WTC11 (cell line): Measurements from ENCODE around the gene PSD2. TPM values are rescaled to one million over a fixed set of nuclear protein-coding genes. Genes with fewer than 3 reads are reported as not detected.

Source experiments
- ATAC-seq: fragments of 200-7000 bp; cut with Tn5 transposase; 2 replicates; pipeline ENCODE4 v1.10.0; 2021; ENCODE audit warnings: mild to moderate bottlenecking, moderate library complexity
- CTCF ChIA-PET: fragments of 300-600 bp; sonication (Branson Sonifier 250); formaldehyde crosslinking; loops from one replicate; lab custom pipeline; 2021; ENCODE audit warnings: antibody characterized with exemption; lab: Charles Lee
- POLR2A ChIA-PET: fragments of 350-600 bp; sonication (Branson Sonifier 250); formaldehyde crosslinking; loops from one replicate; lab custom pipeline; 2021; ENCODE audit warnings: antibody characterized with exemption; lab: Charles Lee
- DNase-seq: peaks from one replicate; pipeline ENCODE4 v3.0.0; 2021; ENCODE audit warnings: low spot score
- H3K27ac Mint-ChIP-seq: 2 replicates; pipeline ENCODE4 v1.8.0; 2021; ENCODE audit warnings: mixed read lengths
- H3K27me3 Mint-ChIP-seq: 2 replicates; pipeline ENCODE4 v1.8.0; 2021; ENCODE audit warnings: low read depth, mild to moderate bottlenecking, moderate library complexity, mixed read lengths
- H3K36me3 Mint-ChIP-seq: 2 replicates; pipeline ENCODE4 v1.8.0; 2021; ENCODE audit warnings: mixed read lengths
- H3K4me1 Mint-ChIP-seq: 2 replicates; pipeline ENCODE4 v1.8.0; 2022; ENCODE audit warnings: mixed read lengths
- H3K4me3 Mint-ChIP-seq: 2 replicates; pipeline ENCODE4 v1.8.0; 2021; ENCODE audit warnings: mild to moderate bottlenecking, moderate library complexity, mixed read lengths
- H3K9me3 Mint-ChIP-seq: 2 replicates; pipeline ENCODE4 v1.8.0; 2021; ENCODE audit warnings: mixed read lengths
- ATF6 ChIP-seq: sonication (generic); formaldehyde crosslinking; IDR thresholded peaks from 2 replicates; pipeline ENCODE4 v1.8.1; 2023; ENCODE audit warnings: mild to moderate bottlenecking, missing genetic modification reagents
- CREM ChIP-seq: sonication (generic); formaldehyde crosslinking; IDR thresholded peaks from 2 replicates; pipeline ENCODE4 v1.8.1; 2022; ENCODE audit warnings: mild to moderate bottlenecking, missing genetic modification reagents, moderate library complexity
- CTCF ChIP-seq: fragments of 200-600 bp; IDR thresholded peaks from 2 replicates; pipeline ENCODE4 v1.8.0; 2022; ENCODE audit warnings: antibody characterized with exemption
- EMX1 ChIP-seq: fragments of 250-450 bp; sonication (Bioruptor Pico); IDR thresholded peaks from 2 replicates; pipeline ENCODE4 v1.8.0; 2021; ENCODE audit warnings: mild to moderate bottlenecking
- ESRRA ChIP-seq: sonication (generic); formaldehyde crosslinking; IDR thresholded peaks from 2 replicates; pipeline ENCODE4 v1.8.1; 2022; ENCODE audit warnings: mild to moderate bottlenecking, missing genetic modification reagents, borderline replicate concordance
- ETV6 ChIP-seq: sonication (generic); formaldehyde crosslinking; IDR thresholded peaks from 2 replicates; pipeline ENCODE4 v1.8.1; 2022; ENCODE audit warnings: mild to moderate bottlenecking, missing genetic modification reagents
- FOXP1 ChIP-seq: sonication (generic); formaldehyde crosslinking; IDR thresholded peaks from 2 replicates; pipeline ENCODE4 v1.8.0; 2022; ENCODE audit warnings: missing genetic modification reagents, mild to moderate bottlenecking, moderate library complexity, borderline replicate concordance
- HMGA2 ChIP-seq: fragments of 250-450 bp; sonication (Bioruptor Pico); IDR thresholded peaks from 2 replicates; pipeline ENCODE4 v1.4.0; 2021; ENCODE audit warnings: mild to moderate bottlenecking, moderate library complexity
- HMGXB4 ChIP-seq: sonication (generic); formaldehyde crosslinking; IDR thresholded peaks from 2 replicates; pipeline ENCODE4 v1.8.1; 2023; ENCODE audit warnings: mild to moderate bottlenecking, moderate library complexity, missing genetic modification reagents
- IRF1 ChIP-seq: sonication (generic); formaldehyde crosslinking; IDR thresholded peaks from 2 replicates; pipeline ENCODE4 v1.8.0; 2023; ENCODE audit warnings: missing genetic modification reagents
- MAX ChIP-seq: sonication (generic); formaldehyde crosslinking; IDR thresholded peaks from 2 replicates; pipeline ENCODE4 v1.8.0; 2022; ENCODE audit warnings: mild to moderate bottlenecking, missing genetic modification reagents
- PRDM15 ChIP-seq: sonication (generic); formaldehyde crosslinking; IDR thresholded peaks from 2 replicates; pipeline ENCODE4 v1.8.0; 2022; ENCODE audit warnings: missing genetic modification reagents
- SMAD3 ChIP-seq: sonication (generic); formaldehyde crosslinking; IDR thresholded peaks from 2 replicates; pipeline ENCODE4 v1.8.0; 2022; ENCODE audit warnings: missing genetic modification reagents, mild to moderate bottlenecking, borderline replicate concordance
- SP1 ChIP-seq: sonication (generic); formaldehyde crosslinking; conservative IDR thresholded peaks from 2 replicates; pipeline ENCODE4 v1.8.1; 2022; ENCODE audit warnings: missing genetic modification reagents
- TCF7 ChIP-seq: sonication (generic); formaldehyde crosslinking; IDR thresholded peaks from 2 replicates; pipeline ENCODE4 v1.8.0; 2022; ENCODE audit warnings: mild to moderate bottlenecking, low read depth, missing genetic modification reagents, moderate library complexity
- TEAD4 ChIP-seq: sonication (generic); formaldehyde crosslinking; IDR thresholded peaks from 2 replicates; pipeline ENCODE4 v1.8.0; 2022; ENCODE audit warnings: mild to moderate bottlenecking, missing genetic modification reagents
- ZNF512 ChIP-seq: sonication (generic); formaldehyde crosslinking; IDR thresholded peaks from 2 replicates; pipeline ENCODE4 v1.8.1; 2022; ENCODE audit warnings: missing genetic modification reagents, borderline replicate concordance
- total RNA-seq: library from RNA; stranded (reverse); gene quantifications from 3 replicates; pipeline ENCODE4 v1.2.3, GENCODE V29; 2021

PSD2 gene
- total RNA-seq, 1 experiment from 2014 or later = 0.57 TPM

- Mint-ChIP-seq H3K36me3 (no peaks in the 10 kb centered on the region), H3K4me3 (no peak overlapping the region), H3K9me3 (no peaks in the 10 kb centered on the region), H3K27me3 (peaks cover 61% of the 10 kb centered on the region), H3K4me1 (peaks cover 4% of the 10 kb centered on the region), H3K27ac (no peak overlapping the region)
- ATAC-seq (no peak; the same call in 1 of the 2 replicates), DNase-seq (no peak)
- ChIA-PET CTCF (interaction anchor here (0.5 to 4.9 kb wide), 79 partner anchors 10 to 559 kb away, joined by 3 to 207 read pairs (median 5); partner anchors contain the start of genes CXXC5, DNAJC18 and PSD2), POLR2A (interaction anchor here (0.7 kb wide), 1 partner anchor 12 kb away, joined by 4 read pairs; no protein-coding TSS in a partner anchor)
- TF ChIP-seq TEAD4 (CRISPR knock-in tag) (no peak), EMX1 (CRISPR knock-in tag) (no peak), SP1 (CRISPR knock-in tag) (no peak), PRDM15 (no peak), ESRRA (CRISPR knock-in tag) (no peak), SMAD3 (CRISPR knock-in tag) (no peak), HMGA2 (CRISPR knock-in tag) (no peak), ZNF512 (CRISPR knock-in tag) (no peak), IRF1 (no peak)
Observed at GRCh38 chr5:139787257-139787567, 8.4 kb upstream of the PSD2 start.

- H3K4me1 Mint-ChIP-seq = peaks cover 4% of the 10 kb centered on the region
- ChIA-PET CTCF (interaction anchor here (0.5 to 4.9 kb wide), 97 partner anchors 10 to 558 kb away, joined by 3 to 207 read pairs (median 4); partner anchors contain the start of genes CXXC5, DNAJC18 and PSD2), POLR2A (interaction anchor here (0.7 kb wide), 1 partner anchor 12 kb away, joined by 4 read pairs; no protein-coding TSS in a partner anchor)
- ATAC-seq (peak; percentile 81), DNase-seq (peak; percentile 94)
- 0 out of 2 replicates have a peak, but pooled peaks have one; percentile 56 for TF ChIP-seq CREM (CRISPR knock-in tag)
- peak; percentile 98 for TF ChIP-seq CTCF
- 0 out of 2 replicates have a peak, but pooled peaks have one; percentile 14 for TF ChIP-seq FOXP1 (CRISPR knock-in tag)
- TF ChIP-seq ATF6 = no peak
- TF ChIP-seq HMGXB4 (CRISPR knock-in tag) = peak; percentile 72; the same call in 1 of the 2 replicates
- TF ChIP-seq HMGA2 (CRISPR knock-in tag) = no peak
- TF ChIP-seq ETV6 (CRISPR knock-in tag) = 0 out of 2 replicates have a peak, but pooled peaks have one; percentile 53
- TF ChIP-seq TCF7 (CRISPR knock-in tag) = no peak
- TF ChIP-seq MAX (CRISPR knock-in tag) = 0 out of 2 replicates have a peak, but pooled peaks have one; percentile 6
- peaks cover 66% of the 10 kb centered on the region for H3K27me3 Mint-ChIP-seq
- peak overlapping the region; percentile 91 for H3K4me3 Mint-ChIP-seq
- H3K27ac Mint-ChIP-seq = no peak overlapping the region
- H3K9me3 Mint-ChIP-seq = no peaks in the 10 kb centered on the region
- no peaks in the 10 kb centered on the region for H3K36me3 Mint-ChIP-seq
Observed at GRCh38 chr5:139787568-139788293, 7.9 kb upstream of the PSD2 start.
